B cell (primary cell): Measurements from ENCODE around the gene PIM1. TPM values are rescaled to one million over a fixed set of nuclear protein-coding genes. Genes with fewer than 3 reads are reported as not detected.

Experiments
- ATAC-seq: fragments of 200-7000 bp; cut with Tn5 transposase; one replicate; pipeline ENCODE4 v1.10.0; 2021; ENCODE audit warnings: low read depth, mild to moderate bottlenecking, moderate number of reproducible peaks, moderate library complexity
- CTCF ChIA-PET: fragments of 350-600 bp; sonication (Branson Sonifier 250); formaldehyde crosslinking; loops from one replicate; lab custom pipeline; 2021; ENCODE audit warnings: antibody characterized with exemption, inconsistent platforms; lab: Charles Lee
- POLR2A ChIA-PET: fragments of 350-600 bp; sonication (Branson Sonifier 250); formaldehyde crosslinking; loops from one replicate; lab custom pipeline; 2021; ENCODE audit warnings: antibody characterized with exemption; lab: Charles Lee
- DNase-seq: peaks from one replicate; pipeline ENCODE4 v3.0.0; 2013
- H2AFZ ChIP-seq: 2 replicates; pipeline ENCODE4 v1.6.1; 2012; ENCODE audit warnings: mild to moderate bottlenecking, low read depth, low read length; ENCODE audit not compliant: insufficient read depth, poor library complexity, severe bottlenecking
- H3K27ac ChIP-seq, 2 donors: 1 replicate in 1 of 2; 2 replicates in 1 of 2; pipeline ENCODE4 v1.5.1; 2012 to 2013; ENCODE audit warnings: low read length in 2 of 2, mild to moderate bottlenecking in 2 of 2, moderate library complexity in 1 of 2
- H3K27me3 ChIP-seq, 4 experiments: fragments of 200-600 bp in 1 of 4; sonication (generic) in 1 of 4; replicated peaks in 1 of 4; 1 replicate in 2 of 4; 2 replicates in 2 of 4; pipeline versions ENCODE4 v1.6.1 to v1.7.0; 2013 to 2016; ENCODE audit warnings: low read length in 3 of 4, mild to moderate bottlenecking in 2 of 4, mixed read lengths in 1 of 4, moderate library complexity in 1 of 4; ENCODE audit not compliant: insufficient read depth in 4 of 4, control insufficient read depth in 3 of 4; ENCODE audit errors: control extremely low read depth in 1 of 4
- H3K36me3 ChIP-seq, 2 experiments: replicated peaks in 1 of 2; 1 replicate in 1 of 2; 2 replicates in 1 of 2; pipeline versions ENCODE4 v1.6.1 to v1.7.1; 2013; ENCODE audit warnings: low read length in 1 of 2; ENCODE audit not compliant: insufficient read depth in 2 of 2, control insufficient read depth in 1 of 2; ENCODE audit errors: control extremely low read depth in 1 of 2, extremely low read depth in 1 of 2
- H3K4me1 ChIP-seq, 2 donors: fragments of 200-600 bp in 1 of 2; sonication (generic) in 1 of 2; 1 replicate in 1 of 2; 2 replicates in 1 of 2; pipeline versions ENCODE4 v1.5.1 to v1.6.1; 2013 to 2017; ENCODE audit warnings: low read length in 2 of 2; ENCODE audit not compliant: control insufficient read depth in 2 of 2, insufficient read depth in 2 of 2
- H3K4me2 ChIP-seq: replicated peaks from 2 replicates; pipeline ENCODE3; 2012; ENCODE audit warnings: mild to moderate bottlenecking, low read depth, low read length; ENCODE audit not compliant: poor library complexity, severe bottlenecking
- H3K4me3 ChIP-seq, 5 experiments: fragments of 200-600 bp in 1 of 5; sonication (generic) in 1 of 5; 1 replicate in 3 of 5; 2 replicates in 2 of 5; pipeline versions ENCODE4 v1.5.1 to v1.7.0; 2011 to 2016; ENCODE audit warnings: low read length in 4 of 5, mild to moderate bottlenecking in 4 of 5, low read depth in 2 of 5, control low read depth in 1 of 5, moderate library complexity in 1 of 5; ENCODE audit not compliant: insufficient read depth in 1 of 5; ENCODE audit errors: control extremely low read depth in 1 of 5, extremely low read depth in 1 of 5
- H3K79me2 ChIP-seq: fragments of 200-600 bp; sonication (generic); one replicate; pipeline ENCODE4 v1.6.0; 2016; ENCODE audit warnings: low read length; ENCODE audit not compliant: control insufficient read depth, insufficient read depth
- H3K9ac ChIP-seq: fragments of 200-600 bp; sonication (generic); 2 replicates; pipeline ENCODE4 v1.6.1; 2017; ENCODE audit warnings: mild to moderate bottlenecking, low read length, moderate library complexity
- H3K9me3 ChIP-seq, 3 donors: one replicate each; pipeline versions ENCODE4 v1.6.1 to v1.7.1; 2013; ENCODE audit warnings: low read length in 2 of 3; ENCODE audit not compliant: control insufficient read depth in 2 of 3, insufficient read depth in 1 of 3; ENCODE audit errors: control extremely low read depth in 1 of 3
- H4K20me1 ChIP-seq: 2 replicates; pipeline ENCODE4 v1.6.0; 2012; ENCODE audit warnings: mild to moderate bottlenecking, low read length; ENCODE audit not compliant: insufficient read depth, control insufficient read depth, poor library complexity, severe bottlenecking
- H3K27ac Mint-ChIP-seq: one replicate; pipeline ENCODE4 v1.8.0; 2021; ENCODE audit warnings: mixed read lengths
- H3K27me3 Mint-ChIP-seq: one replicate; pipeline ENCODE4 v1.8.0; 2021; ENCODE audit warnings: mixed read lengths
- H3K4me1 Mint-ChIP-seq: one replicate; pipeline ENCODE4 v1.8.0; 2021; ENCODE audit warnings: mixed read lengths
- H3K4me3 Mint-ChIP-seq: one replicate; pipeline ENCODE4 v1.8.0; 2021; ENCODE audit warnings: mixed read lengths
- H3K9me3 Mint-ChIP-seq: one replicate; pipeline ENCODE4 v1.8.0; 2022; ENCODE audit warnings: mixed read lengths; ENCODE audit not compliant: insufficient read depth
- CTCF ChIP-seq: fragments of 200-600 bp; IDR thresholded peaks from one replicate; pipeline ENCODE4 v1.8.0; 2022; ENCODE audit warnings: antibody characterized with exemption, mild to moderate bottlenecking
- EZH2 ChIP-seq: IDR thresholded peaks from 2 replicates; pipeline ENCODE4 v1.6.1; 2012; ENCODE audit warnings: borderline replicate concordance, low read depth, mild to moderate bottlenecking, moderate library complexity, low read length; ENCODE audit not compliant: insufficient read depth, poor library complexity, severe bottlenecking
- WGBS: methylation state at CpG from one replicate; pipeline ENCODE4 v1.1.5; 2013; ENCODE audit warnings: missing lambda C conversion rate; ENCODE audit not compliant: insufficient coverage; 5-methylcytosine and 5-hydroxymethylcytosine counted together
- intact Hi-C: fragments of 100-400 bp; cut with micrococcal nuclease; formaldehyde crosslinking; loops from one replicate; pipeline ENCODE4 v1.10.0; 2022
- polyA plus RNA-seq: library from polyadenylated mRNA; depleted of rRNA; stranded (reverse); fragments of >200 nt; gene quantifications from 2 replicates; pipeline ENCODE4 v1.2.3, GENCODE V29; 2012
- total RNA-seq, 2 donors: library from RNA; stranded (reverse); fragments of 120-200 nt in 1 of 2; gene quantifications; 1 replicate in 1 of 2; 2 replicates in 1 of 2; pipeline versions ENCODE4 v1.2.3 to v1.2.4, GENCODE V29; 2013 to 2022

PIM1 gene
- total and polyA plus RNA-seq, 2 donors (not counting 1 experiment from before 2014, with no cell fraction given), result 13.6 to 102 TPM

- Mint-ChIP-seq H3K9me3 (no peaks in the 10 kb centered on the region), H3K4me3 (peak overlapping the region; percentile 20), H3K4me1 (peaks cover 14% of the 10 kb centered on the region), H3K27ac (no peak overlapping the region), H3K27me3 (no peaks in the 10 kb centered on the region)
- intact Hi-C loops, result no loop called here
- Histone ChIP-seq H3K36me3 (no peaks in the 10 kb centered on the region), H4K20me1 (no peaks in the 10 kb centered on the region), H3K4me3 (no peak overlapping the region), H2AFZ (peak overlapping the region; percentile 5), H3K9me3 (no peaks in the 10 kb centered on the region), H3K27ac (no peak overlapping the region), H3K4me1 (peaks cover 0 to 3% of the 10 kb centered on the region in 2 donors), H3K9ac (no peak overlapping the region), H3K79me2 (no peaks in the 10 kb centered on the region), H3K27me3 (no peaks in the 10 kb centered on the region), H3K4me2 (no peak overlapping the region)
- WGBS, result 73% methylated on average over 15 of the region's 19 CpGs
- TF ChIP-seq EZH2 (no peak), CTCF (no peak)
- ChIA-PET POLR2A (interaction anchor here (0.6 kb wide), 2 partner anchors 44 to 72 kb away, joined by 3 to 6 read pairs; no protein-coding TSS in a partner anchor), CTCF (interaction anchor here (0.6 to 1.1 kb wide), 2 partner anchors 17 to 88 kb away, joined by 3 read pairs; no protein-coding TSS in a partner anchor)
- DNase-seq (no peak), ATAC-seq (no peak)
Measured at GRCh38 chr6:37137201-37138090, 32.5 kb upstream of the PIM1 start.

GRCh38 chr6:37138856-37139229 lies 31.1 kb upstream of the PIM1 start:
- Mint-ChIP-seq H3K27me3 (no peaks in the 10 kb centered on the region), H3K9me3 (no peaks in the 10 kb centered on the region), H3K4me1 (peaks cover 21% of the 10 kb centered on the region), H3K27ac (no peak overlapping the region), H3K4me3 (no peak overlapping the region)
- intact Hi-C loops, result no loop called here
- ATAC-seq (no peak), DNase-seq (no peak)
- H4K20me1 ChIP-seq, result no peaks in the 10 kb centered on the region
- no peak overlapping the region for H2AFZ ChIP-seq
- no peak overlapping the region for H3K9ac ChIP-seq
- H3K27me3 ChIP-seq, result no peaks in the 10 kb centered on the region
- no peak overlapping the region for H3K4me2 ChIP-seq
- ChIA-PET POLR2A (interaction anchor here (0.6 to 1.3 kb wide), 3 partner anchors 10 to 18 kb away, joined by 3 to 11 read pairs (median 4); no protein-coding TSS in a partner anchor), CTCF (no interaction called here)
- H3K9me3 ChIP-seq, result no peaks in the 10 kb centered on the region
- no peak overlapping the region for H3K4me3 ChIP-seq
- no peaks in the 10 kb centered on the region for H3K79me2 ChIP-seq
- H3K27ac ChIP-seq, result no peak overlapping the region
- no peaks in the 10 kb centered on the region for H3K36me3 ChIP-seq
- no peak for TF ChIP-seq EZH2
- no peak for TF ChIP-seq CTCF
- no CpG with 5 or more reads among the region's 1 CpG for WGBS
- H3K4me1 ChIP-seq, result peaks cover 0 to 3% of the 10 kb centered on the region in 2 donors
